GM19397 (cell line): ENCODE data around the gene DNAJA4.

Source experiments
- ATAC-seq: cut with Tn5 transposase; IDR thresholded peaks from one replicate; pipeline ENCODE4 v1.9.1; 2021; ENCODE audit warnings: mild to moderate bottlenecking, moderate library complexity; ENCODE audit not compliant: unreplicated experiment

Gene DNAJA4

GRCh38 chr15:78264304-78265136 is at the start of gene DNAJA4:
Gene DNAJA4, plus strand, starts transcription at chr15:78264562. Its CDS starts 202 bp downstream, at chr15:78264764.
- ATAC-seq: no peak

- no peak for ATAC-seq
Observed at GRCh38 chr15:78216276-78217104, 47.9 kb upstream of the DNAJA4 start.

- ATAC-seq: no peak
Observed at GRCh38 chr15:78220713-78221112, 43.6 kb upstream of the DNAJA4 start.

GRCh38 chr15:78222745-78223395 is 41.5 kb upstream of the DNAJA4 start:
- no peak for ATAC-seq

GRCh38 chr15:78223396-78224022 is 40.9 kb upstream of the DNAJA4 start:
- no peak for ATAC-seq

GRCh38 chr15:78224023-78224411 is 40.3 kb upstream of the DNAJA4 start:
- no peak for ATAC-seq

- no peak for ATAC-seq
Observed at GRCh38 chr15:78225783-78226541, 38.4 kb upstream of the DNAJA4 start.

GRCh38 chr15:78228356-78228996 is 35.9 kb upstream of the DNAJA4 start:
- no peak for ATAC-seq

GRCh38 chr15:78229431-78230406 is 34.6 kb upstream of the DNAJA4 start:
- no peak for ATAC-seq

GRCh38 chr15:78232951-78233350 is 31.4 kb upstream of the DNAJA4 start:
- no peak for ATAC-seq

- no peak for ATAC-seq
Observed at GRCh38 chr15:78233496-78233895, 30.9 kb upstream of the DNAJA4 start.

- ATAC-seq: no peak
Observed at GRCh38 chr15:78234515-78235040, 29.8 kb upstream of the DNAJA4 start, which contains the start of gene ACSBG1. Gene ACSBG1, minus strand, starts transcription at chr15:78234565. Its CDS starts 64 bp downstream, at chr15:78234501.

GRCh38 chr15:78236491-78236890 is 27.9 kb upstream of the DNAJA4 start:
- ATAC-seq: no peak

- no peak for ATAC-seq
Observed at GRCh38 chr15:78237146-78237545, 27.2 kb upstream of the DNAJA4 start.

- no peak for ATAC-seq
Observed at GRCh38 chr15:78239811-78240210, 24.6 kb upstream of the DNAJA4 start.

- ATAC-seq: no peak
Observed at GRCh38 chr15:78241017-78241416, 23.3 kb upstream of the DNAJA4 start.

- ATAC-seq: no peak
Observed at GRCh38 chr15:78242128-78242527, 22.2 kb upstream of the DNAJA4 start.

- no peak for ATAC-seq
Observed at GRCh38 chr15:78243058-78243457, 21.3 kb upstream of the DNAJA4 start.
